K562 (cell line): Measurements from ENCODE around the gene OR1N1. TPM values are rescaled to one million over a fixed set of nuclear protein-coding genes. Genes with fewer than 3 reads are reported as not detected.
"Not testable (repeated sequence)": the region's sequence is repeated elsewhere in the genome, so short reads cannot be mapped to it uniquely, and the experiment has no call there.

Experiments
- ATAC-seq: fragments of 200-7000 bp; cut with Tn5 transposase; 3 replicates; pipeline ENCODE4 v1.9.1; 2020; ENCODE audit warnings: moderate library complexity
- BruUV-seq: library from RNA; stranded (reverse); fragments of 400-500 nt; replicated peaks from 2 replicates; lab custom pipeline; 2021; lab: Mats Ljungman, UMichigan
- CTCF ChIA-PET: fragments of 300-600 bp; formaldehyde crosslinking; extraction: SDS; loops from one replicate; lab custom pipeline; 2021; ENCODE audit warnings: low intra/inter-chr PET ratio; lab: Yijun Ruan, JAX
- POLR2A ChIA-PET: fragments of 300-600, 350-650 bp; sonication (Branson Sonifier 250); formaldehyde crosslinking; extraction: SDS; loops from one replicate; lab custom pipeline; 2021; ENCODE audit warnings: antibody characterized with exemption, inconsistent platforms; lab: Yijun Ruan, JAX
- DNase-seq, 4 experiments: peaks; one replicate each; pipeline versions ENCODE4 v3.0.0 to v3.0.0-alpha.2; 2011 to 2018; ENCODE audit warnings: low spot score in 3 of 4, mixed read lengths in 3 of 4; ENCODE audit errors: extremely low read depth in 1 of 4
- FAIRE-seq: peaks from 2 replicates; lab custom pipeline; 2011; peaks lifted over from hg19 to GRCh38; lab: Jason Lieb, UNC
- H2AFZ ChIP-seq: 2 replicates; pipeline ENCODE4 v1.6.0; 2011; ENCODE audit warnings: low read depth, low read length, control low read depth, inconsistent platforms
- H3K27ac ChIP-seq: fragments of 200-600 bp; 3 replicates; pipeline ENCODE4 v1.8.0; 2011; ENCODE audit warnings: low read depth, mild to moderate bottlenecking, control low read depth, inconsistent platforms, low read length, moderate library complexity, mixed read lengths; ENCODE audit errors: extremely low read depth
- H3K27me3 ChIP-seq, 2 experiments: fragments of 300-600 bp in 1 of 2; 2 replicates in 1 of 2; 3 replicates in 1 of 2; pipeline versions ENCODE4 v1.6.0 to v1.8.0; 2011; ENCODE audit warnings: inconsistent platforms in 2 of 2, low read length in 2 of 2, mild to moderate bottlenecking in 1 of 2, mixed read lengths in 1 of 2, moderate library complexity in 1 of 2; ENCODE audit not compliant: control insufficient read depth in 2 of 2, insufficient read depth in 2 of 2
- H3K36me3 ChIP-seq: fragments of 300-600 bp; 3 replicates; pipeline ENCODE4 v1.8.0; 2011; ENCODE audit warnings: mild to moderate bottlenecking, low read length, inconsistent platforms; ENCODE audit not compliant: control insufficient read depth, insufficient read depth
- H3K4me1 ChIP-seq, 2 experiments: fragments of 200-600 bp in 1 of 2; replicated peaks in 1 of 2; 2 replicates in 1 of 2; 3 replicates in 1 of 2; pipeline versions ENCODE4 v1.5.1 to v1.8.0; 2011; ENCODE audit warnings: inconsistent platforms in 2 of 2, low read length in 2 of 2, mild to moderate bottlenecking in 1 of 2, mixed read lengths in 1 of 2, moderate library complexity in 1 of 2; ENCODE audit not compliant: control insufficient read depth in 2 of 2, insufficient read depth in 2 of 2
- H3K4me2 ChIP-seq: 2 replicates; pipeline ENCODE4 v1.6.1; 2011; ENCODE audit warnings: low read length, control low read depth, inconsistent platforms, mixed read lengths; ENCODE audit not compliant: insufficient read depth
- H3K4me3 ChIP-seq: fragments of 200-600 bp; sonication (generic), shearing (Covaris generic); 2 replicates; pipeline ENCODE4 v1.5.1; 2016; ENCODE audit warnings: control low read depth, inconsistent platforms
- H3K79me2 ChIP-seq: fragments of 200-600 bp; 3 replicates; pipeline ENCODE4 v1.8.0; 2011; ENCODE audit warnings: low read length, inconsistent platforms; ENCODE audit not compliant: control insufficient read depth, insufficient read depth
- H3K9ac ChIP-seq, 2 experiments: 2 replicates each; pipeline versions ENCODE4 v1.6.0 to v1.6.1; 2011; ENCODE audit warnings: low read depth in 2 of 2, low read length in 2 of 2, control low read depth in 1 of 2, inconsistent platforms in 1 of 2, mild to moderate bottlenecking in 1 of 2, mixed read lengths in 1 of 2; ENCODE audit not compliant: insufficient read depth in 1 of 2
- H3K9me1 ChIP-seq: one replicate; pipeline ENCODE4 v1.6.0; 2011; ENCODE audit warnings: inconsistent platforms, mild to moderate bottlenecking, low read length, moderate library complexity; ENCODE audit not compliant: control insufficient read depth, insufficient read depth
- H3K9me3 ChIP-seq: replicated peaks from 2 replicates; pipeline ENCODE4 v1.5.1; 2011; ENCODE audit warnings: low read depth, low read length, inconsistent platforms; ENCODE audit not compliant: control insufficient read depth, insufficient read depth
- H4K20me1 ChIP-seq: replicated peaks from 2 replicates; pipeline ENCODE4 v1.6.1; 2011; ENCODE audit warnings: low read length, inconsistent platforms, mixed read lengths; ENCODE audit not compliant: control insufficient read depth, insufficient read depth
- ATF7 ChIP-seq: fragments of 450-650 bp; IDR thresholded peaks from 2 replicates; pipeline ENCODE4 v1.7.1; 2014; ENCODE audit warnings: mild to moderate bottlenecking, moderate library complexity
- FOXA3 ChIP-seq, 2 experiments: fragments of 450-650 bp in 1 of 2; sonication (generic) in 1 of 2; formaldehyde crosslinking; IDR thresholded peaks in 1 of 2; conservative IDR thresholded peaks in 1 of 2; 2 replicates each; pipeline versions ENCODE4 v1.4.0 to v1.8.0; 2020 to 2022; ENCODE audit warnings: mild to moderate bottlenecking in 2 of 2, missing genetic modification reagents in 1 of 2
- FOXK2 ChIP-seq, 2 experiments: fragments of 450-650 bp; IDR thresholded peaks in 1 of 2; conservative IDR thresholded peaks in 1 of 2; 2 replicates each; pipeline ENCODE4 v1.6.1; 2016; ENCODE audit warnings: low read depth in 2 of 2, mild to moderate bottlenecking in 1 of 2
- WGBS: fragments of 100-300 bp; shearing (Covaris generic); methylation state at CpG from one replicate; pipeline ENCODE4 v1.1.6; 2016; ENCODE audit warnings: low coverage, mixed read lengths; ENCODE audit not compliant: insufficient coverage; ENCODE audit errors: missing lambda C conversion rate; 5-methylcytosine and 5-hydroxymethylcytosine counted together
- in situ Hi-C: fragments of 300-500 bp; cut with MboI; formaldehyde crosslinking; loops from 4 replicates; pipeline ENCODE4 v1.15.0; 2018; ENCODE audit warnings: inconsistent platforms, mixed read lengths
- intact Hi-C: fragments of 100-400 bp; cut with micrococcal nuclease; formaldehyde crosslinking; loops from 2 replicates; pipeline ENCODE4 v1.14.2; 2022
- polyA plus RNA-seq, 8 experiments: library from polyadenylated mRNA; depleted of rRNA in 4 of 8; stranded (reverse) in 5 of 8; unstranded in 3 of 8; fragments of >200 nt; fragmentation: Nextera tagmentation in 2 of 8; fragmentation: Illumina TruSeq in 1 of 8; extraction: Ambion mirVana in 2 of 8; extraction: Trizol in 1 of 8; gene quantifications; 2 replicates each; pipeline versions ENCODE4 v1.2.1 to v1.2.3, GENCODE V29; 2011 to 2014; ENCODE audit warnings: inconsistent platforms in 1 of 8, missing spikeins in 1 of 8
- total RNA-seq, 7 experiments: library from RNA; depleted of rRNA in 6 of 7; stranded (reverse); fragments of >200 nt in 6 of 7; fragmentation: Illumina TruSeq in 2 of 7; extraction: Trizol in 2 of 7; gene quantifications; 2 replicates each; pipeline versions ENCODE4 v1.2.1 to v1.2.3, GENCODE V29; 2011 to 2021; ENCODE audit warnings: low replicate concordance in 1 of 7
- TF ChIP-seq, protein P1 (sequence below): sonication (generic); formaldehyde crosslinking; IDR thresholded peaks from 2 replicates; pipeline ENCODE4 v1.5.0; 2020; ENCODE audit warnings: missing genetic modification reagents

The OR1N1 gene
- total and polyA plus RNA-seq, 9 of the 15 experiments (the other 6 are each of a cell fraction or from before 2014, with no cell fraction given), result not detected

DNA sequence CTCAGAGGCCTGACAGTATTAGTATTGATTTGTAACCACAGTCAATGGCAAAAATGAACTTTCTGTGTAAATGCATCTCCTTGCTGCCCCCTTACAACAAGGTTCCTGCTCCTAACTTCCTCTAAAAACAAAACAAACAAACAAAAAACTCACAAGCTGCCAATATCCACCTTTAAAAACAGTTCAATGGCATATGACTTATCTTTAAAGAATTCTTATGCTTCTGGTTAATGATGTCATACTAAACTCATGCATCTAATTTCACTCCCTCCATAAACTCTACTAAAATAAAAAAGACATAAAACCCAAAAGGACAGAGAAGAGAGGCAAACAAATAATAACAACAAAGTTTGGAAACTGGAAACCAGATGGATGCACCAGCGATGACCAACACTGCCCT, 9.0 kb upstream of the OR1N1 start:
- no peaks in the 10 kb centered on the region for H3K9me1 ChIP-seq
- POLR2A ChIA-PET, result no interaction called here
- H4K20me1 ChIP-seq, result no peaks in the 10 kb centered on the region
- FAIRE-seq, result no peak
- H3K79me2 ChIP-seq, result no peaks in the 10 kb centered on the region
- H3K4me2 ChIP-seq, result no peak overlapping the region
- 0% methylated on average over 1 of the region's 1 CpG for WGBS
- H2AFZ ChIP-seq, result no peak overlapping the region
- no peaks in the 10 kb centered on the region for H3K36me3 ChIP-seq
- TF ChIP-seq ATF7, result 0 out of 2 replicates have a peak, but pooled peaks have one; percentile 14
- TF ChIP-seq, protein P1, sequence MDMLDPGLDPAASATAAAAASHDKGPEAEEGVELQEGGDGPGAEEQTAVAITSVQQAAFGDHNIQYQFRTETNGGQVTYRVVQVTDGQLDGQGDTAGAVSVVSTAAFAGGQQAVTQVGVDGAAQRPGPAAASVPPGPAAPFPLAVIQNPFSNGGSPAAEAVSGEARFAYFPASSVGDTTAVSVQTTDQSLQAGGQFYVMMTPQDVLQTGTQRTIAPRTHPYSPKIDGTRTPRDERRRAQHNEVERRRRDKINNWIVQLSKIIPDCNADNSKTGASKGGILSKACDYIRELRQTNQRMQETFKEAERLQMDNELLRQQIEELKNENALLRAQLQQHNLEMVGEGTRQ, result no peak
- TF ChIP-seq, all 486 proteins: peak for 1
- no TSS peak for BruUV-seq
- ATAC-seq, result no peak
- no peaks in the 10 kb centered on the region for H3K27me3 ChIP-seq
- no peak overlapping the region for H3K27ac ChIP-seq
- no peak for DNase-seq
- intact Hi-C loops, result no loop called here
- H3K4me3 ChIP-seq, result no peak overlapping the region
- H3K9me3 ChIP-seq, result no peaks in the 10 kb centered on the region
- H3K9ac ChIP-seq, result no peak overlapping the region
- in situ Hi-C loops, result no loop called here
- no peaks in the 10 kb centered on the region; a peak in 1 of 5 replicates for H3K4me1 ChIP-seq
- CTCF ChIA-PET, result no interaction called here

DNA sequence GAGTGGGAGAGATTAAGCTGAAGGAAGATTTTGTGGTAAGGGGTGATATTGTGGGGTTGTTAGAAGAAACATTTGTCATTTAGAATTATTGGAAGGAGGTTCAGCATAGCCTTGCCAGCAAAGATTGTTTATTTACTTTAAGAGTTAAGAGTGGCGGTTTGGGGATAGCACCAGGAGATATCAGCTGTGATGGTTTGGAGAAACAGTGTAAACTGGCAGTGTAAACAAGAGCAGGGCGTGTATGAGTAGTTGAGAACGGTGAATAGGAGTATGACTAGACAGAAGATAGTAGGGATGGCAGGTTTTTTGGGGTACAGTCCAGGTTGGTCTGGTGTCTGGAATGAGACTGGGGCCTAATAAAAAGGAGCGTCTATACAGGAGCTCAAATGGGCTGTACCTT, 4.1 kb upstream of the OR1N1 start:
- not testable (repeated sequence) for BruUV-seq

More for the DNA sequence above, 4.1 kb upstream of the OR1N1 start:
- H3K27me3 ChIP-seq, in situ Hi-C loops, H3K4me3 ChIP-seq, H4K20me1 ChIP-seq, CTCF ChIA-PET, H3K4me2 ChIP-seq: not testable (repeated sequence)
- peak in 1 of 4 experiments; percentile 3 for DNase-seq
- POLR2A ChIA-PET, result interaction anchor here (1.1 kb wide), 1 partner anchor 10 kb away, joined by 4 read pairs; no protein-coding TSS in a partner anchor
- TF ChIP-seq FOXK2 (conservative IDR thresholded peaks at IDR 0.05 in 1 of 2, IDR thresholded peaks at IDR 0.05 in 1 of 2; ENCODE audit: low read depth in 2 of 2) (peak; percentile 60 to 76; a peak in 3 of 4 replicates), FOXA3 (CRISPR knock-in tag; conservative IDR thresholded peaks at IDR 0.05 in 1 of 2, IDR thresholded peaks at IDR 0.05 in 1 of 2) (peak in 1 of 2 experiments; percentile 60; a peak in 1 of 4 replicates)
- TF ChIP-seq, all 486 proteins: peak for 2; not testable (repeated sequence) for 484
- intact Hi-C loops, H3K27ac ChIP-seq, FAIRE-seq, H2AFZ ChIP-seq, H3K9me1 ChIP-seq, H3K9me3 ChIP-seq, H3K36me3 ChIP-seq, ATAC-seq, H3K9ac ChIP-seq, H3K4me1 ChIP-seq, H3K79me2 ChIP-seq: not testable (repeated sequence)
- 6% methylated on average over 2 of the region's 4 CpGs for WGBS
